GM23338 (cell line): ENCODE measurements around the gene MAST2. TPM values are rescaled to one million over a fixed set of nuclear protein-coding genes. Genes with fewer than 3 reads are reported as not detected.
"Not testable (repeated sequence)": the region's sequence is repeated elsewhere in the genome, so short reads cannot be mapped to it uniquely, and the experiment has no call there.

ENCODE experiments used
- ATAC-seq: fragments of 200-7000 bp; cut with Tn5 transposase; 3 replicates; pipeline ENCODE4 v1.9.1; 2020
- DNase-seq: peaks from one replicate; pipeline ENCODE4 v3.0.0-alpha.2; 2015; ENCODE audit warnings: low spot score
- H2AFZ ChIP-seq: fragments of 200-600 bp; sonication (generic); 2 replicates; pipeline ENCODE4 v1.8.0; 2016; ENCODE audit warnings: antibody characterized with exemption, mild to moderate bottlenecking, moderate library complexity
- H3F3A ChIP-seq: fragments of 200-600 bp; sonication (generic); replicated peaks from 2 replicates; pipeline ENCODE4 v1.8.0; 2017; ENCODE audit warnings: antibody characterized with exemption, mixed run types, low read depth
- H3K27ac ChIP-seq: fragments of 200-600 bp; sonication (generic); 2 replicates; pipeline ENCODE4 v1.6.1; 2016; ENCODE audit warnings: low read depth
- H3K27me3 ChIP-seq: fragments of 200-600 bp; sonication (generic); 2 replicates; pipeline ENCODE4 v1.8.0; 2016; ENCODE audit warnings: mild to moderate bottlenecking, mixed run types, moderate library complexity; ENCODE audit not compliant: insufficient read depth
- H3K36me3 ChIP-seq: fragments of 200-600 bp; sonication (generic); 2 replicates; pipeline ENCODE4 v1.8.0; 2016; ENCODE audit warnings: mild to moderate bottlenecking; ENCODE audit not compliant: insufficient read depth
- H3K4me1 ChIP-seq: fragments of 200-600 bp; sonication (generic); 2 replicates; pipeline ENCODE4 v1.8.0; 2016; ENCODE audit warnings: mild to moderate bottlenecking, moderate library complexity; ENCODE audit not compliant: insufficient read depth
- H3K4me2 ChIP-seq: fragments of 200-600 bp; sonication (generic); 2 replicates; pipeline ENCODE4 v1.7.1; 2017; ENCODE audit warnings: mixed run types
- H3K4me3 ChIP-seq: fragments of 200-600 bp; sonication (generic); 2 replicates; pipeline ENCODE4 v1.6.1; 2016; ENCODE audit warnings: mixed run types
- H3K79me2 ChIP-seq: fragments of 200-600 bp; sonication (generic); replicated peaks from 2 replicates; pipeline ENCODE4 v1.8.0; 2017; ENCODE audit warnings: mild to moderate bottlenecking; ENCODE audit not compliant: insufficient read depth
- H3K9me2 ChIP-seq: fragments of 200-600 bp; sonication (generic); 2 replicates; pipeline ENCODE4 v1.8.0; 2017; ENCODE audit not compliant: insufficient read depth
- H4K20me1 ChIP-seq: fragments of 200-600 bp; sonication (generic); replicated peaks from 2 replicates; pipeline ENCODE4 v1.8.0; 2017; ENCODE audit warnings: mild to moderate bottlenecking; ENCODE audit not compliant: insufficient read depth
- H3K27ac Mint-ChIP-seq: 2 replicates; pipeline ENCODE4 v1.8.0; 2020; ENCODE audit warnings: inconsistent platforms, mild to moderate bottlenecking, moderate library complexity, mixed read lengths
- H3K27me3 Mint-ChIP-seq: 3 replicates; pipeline ENCODE4 v1.8.0; 2022; ENCODE audit warnings: low read depth, mild to moderate bottlenecking, moderate library complexity, mixed read lengths, inconsistent platforms; ENCODE audit not compliant: insufficient read depth, poor library complexity
- H3K36me3 Mint-ChIP-seq: 3 replicates; pipeline ENCODE4 v1.8.0; 2021; ENCODE audit warnings: low read depth, mild to moderate bottlenecking, inconsistent platforms, moderate library complexity, mixed read lengths
- H3K4me1 Mint-ChIP-seq: 3 replicates; pipeline ENCODE4 v1.8.0; 2020; ENCODE audit warnings: mild to moderate bottlenecking, inconsistent platforms, mixed read lengths
- H3K4me3 Mint-ChIP-seq: 3 replicates; pipeline ENCODE4 v1.8.0; 2021; ENCODE audit warnings: moderate library complexity, mild to moderate bottlenecking, inconsistent platforms, mixed read lengths
- H3K9me3 Mint-ChIP-seq: 3 replicates; pipeline ENCODE4 v1.8.0; 2020; ENCODE audit warnings: moderate library complexity, mild to moderate bottlenecking, inconsistent platforms, mixed read lengths
- CREB1 ChIP-seq: fragments of 250-450 bp; sonication (Bioruptor Pico); IDR thresholded peaks from 2 replicates; pipeline ENCODE4 v1.5.0; 2020; ENCODE audit warnings: low read depth, mild to moderate bottlenecking, moderate library complexity
- ETS1 ChIP-seq: IDR thresholded peaks from 2 replicates; pipeline ENCODE4 v1.6.1; 2016; ENCODE audit warnings: antibody characterized with exemption
- EZH2 ChIP-seq: fragments of 200-600 bp; sonication (generic); IDR thresholded peaks from one replicate; pipeline ENCODE4 v1.8.0; 2017; ENCODE audit warnings: antibody characterized with exemption, mild to moderate bottlenecking, low read depth; ENCODE audit not compliant: unreplicated experiment
- POLR2AphosphoS5 ChIP-seq: IDR thresholded peaks from 2 replicates; pipeline ENCODE4 v1.6.1; 2016; ENCODE audit warnings: antibody characterized with exemption, low read depth
- REST ChIP-seq: IDR thresholded peaks from one replicate; pipeline ENCODE4 v1.6.1; 2018; ENCODE audit warnings: antibody characterized with exemption; ENCODE audit not compliant: unreplicated experiment
- STAT1 ChIP-seq: IDR thresholded peaks from one replicate; pipeline ENCODE4 v1.6.1; 2016; ENCODE audit warnings: antibody characterized with exemption; ENCODE audit not compliant: unreplicated experiment
- ZNF114 ChIP-seq: fragments of 250-450 bp; sonication (Bioruptor Pico); IDR thresholded peaks from 2 replicates; pipeline ENCODE4 v1.5.0; 2020; ENCODE audit warnings: mild to moderate bottlenecking, moderate library complexity
- polyA plus RNA-seq: library from polyadenylated mRNA; unstranded; fragments of >200 nt; fragmentation: Nextera tagmentation; extraction: Ambion mirVana; gene quantifications from 2 replicates; pipeline ENCODE4 v1.2.1, GENCODE V29; 2016
- total RNA-seq: library from RNA; depleted of rRNA; stranded (reverse); fragments of >200 nt; shearing (Covaris generic); gene quantifications from 2 replicates; pipeline ENCODE4 v1.2.3, GENCODE V29; 2014

The MAST2 gene
- total and polyA plus RNA-seq, 2 experiments from 2014 or later = 11.5 to 57.7 TPM

GRCh38 chr1:45943185-45943584 is 139.8 kb downstream of the MAST2 start:
- no peaks in the 10 kb centered on the region for H4K20me1 ChIP-seq
- ATAC-seq (no peak), DNase-seq (no peak)
- no peaks in the 10 kb centered on the region for H3K4me1 ChIP-seq
- no peaks in the 10 kb centered on the region for H3K27me3 ChIP-seq
- H3K4me2 ChIP-seq = no peak overlapping the region
- H3K27ac Mint-ChIP-seq = no peak overlapping the region
- peaks cover 3% of the 10 kb centered on the region; the same call in 2 of the 3 replicates for H3K36me3 Mint-ChIP-seq
- H3K27me3 Mint-ChIP-seq = peaks cover 2% of the 10 kb centered on the region
- H3K4me3 ChIP-seq = no peak overlapping the region
- H3K9me2 ChIP-seq = no peaks in the 10 kb centered on the region
- H3K27ac ChIP-seq = no peak overlapping the region
- no peak overlapping the region for H3K4me3 Mint-ChIP-seq
- H3K36me3 ChIP-seq = no peaks in the 10 kb centered on the region
- H3K79me2 ChIP-seq = peaks cover 32% of the 10 kb centered on the region
- H3K4me1 Mint-ChIP-seq = peaks cover 8% of the 10 kb centered on the region
- TF ChIP-seq ZNF114 (CRISPR knock-in tag) (no peak), CREB1 (CRISPR knock-in tag) (no peak), POLR2AphosphoS5 (no peak)
- no peak overlapping the region for H2AFZ ChIP-seq
- H3F3A ChIP-seq = no peaks in the 10 kb centered on the region
- no peaks in the 10 kb centered on the region; the same call in 2 of the 3 replicates for H3K9me3 Mint-ChIP-seq

- Histone ChIP-seq H3K9me2 (no peaks in the 10 kb centered on the region), H3F3A (no peaks in the 10 kb centered on the region), H2AFZ (no peak overlapping the region), H3K27me3 (no peaks in the 10 kb centered on the region), H4K20me1 (no peaks in the 10 kb centered on the region), H3K79me2 (peaks cover 21% of the 10 kb centered on the region), H3K4me2 (no peak overlapping the region), H3K4me3 (no peak overlapping the region), H3K4me1 (0 out of 2 replicates have a peak, but pooled peaks cover 4% of the 10 kb centered on the region), H3K36me3 (no peaks in the 10 kb centered on the region), H3K27ac (no peak overlapping the region)
- H3K27ac Mint-ChIP-seq = no peak overlapping the region
- DNase-seq (no peak), ATAC-seq (no peak)
- H3K4me3 Mint-ChIP-seq = no peak overlapping the region
- peaks cover 2% of the 10 kb centered on the region for H3K27me3 Mint-ChIP-seq
- TF ChIP-seq ETS1 (no peak), REST (no peak), CREB1 (CRISPR knock-in tag) (no peak), STAT1 (no peak), EZH2 (no peak)
- H3K36me3 Mint-ChIP-seq = peaks cover 3% of the 10 kb centered on the region; the same call in 2 of the 3 replicates
- no peaks in the 10 kb centered on the region; the same call in 2 of the 3 replicates for H3K9me3 Mint-ChIP-seq
- H3K4me1 Mint-ChIP-seq = peaks cover 15% of the 10 kb centered on the region
Measured at GRCh38 chr1:45945426-45945825, 142.0 kb downstream of the MAST2 start.

GRCh38 chr1:45949462-45949861 is 146.1 kb downstream of the MAST2 start:
- H2AFZ ChIP-seq, H3K36me3 ChIP-seq, ATAC-seq, DNase-seq, H3K36me3 Mint-ChIP-seq, H3K9me3 Mint-ChIP-seq, H3K27ac ChIP-seq, H3K79me2 ChIP-seq, H3K27ac Mint-ChIP-seq, H3K4me2 ChIP-seq, H3K27me3 ChIP-seq, H3K27me3 Mint-ChIP-seq, H4K20me1 ChIP-seq, H3K4me3 ChIP-seq, H3K4me3 Mint-ChIP-seq, H3K9me2 ChIP-seq, H3F3A ChIP-seq: not testable (repeated sequence)
- H3K4me1 Mint-ChIP-seq = peaks cover 36% of the 10 kb centered on the region
- H3K4me1 ChIP-seq = peaks cover 18% of the 10 kb centered on the region
